G401 (cell line): ENCODE data around the gene FAM107A. TPM values are rescaled to one million over a fixed set of nuclear protein-coding genes. Genes with fewer than 3 reads are reported as not detected.
A peak's percentile ranks its signal among the peaks of the same experiment; 100 is the strongest.

Experiments
- DNase-seq: peaks from one replicate; pipeline ENCODE4 v3.0.0-alpha.2; 2015; ENCODE audit warnings: low spot score
- in situ Hi-C: cut with HindIII; loops from 2 replicates; pipeline ENCODE4 v1.10.0; 2016; ENCODE audit warnings: low sequenced_read_pairs, mixed read lengths
- total RNA-seq: library from RNA; depleted of rRNA; stranded (reverse); fragments of >200 nt; shearing (Covaris generic); gene quantifications from 2 replicates; pipeline ENCODE4 v1.2.3, GENCODE V29; 2014; rRNA removed

Gene FAM107A
- total RNA-seq, 1 experiment from 2014 or later = not detected

GRCh38 chr3:58526515-58526957 is 50.7 kb downstream of the FAM107A start:
- in situ Hi-C loops = loop anchor here (10.0 kb wide), 1 partner anchor 332 kb away; no protein-coding TSS in a partner anchor
- no peak for DNase-seq

GRCh38 chr3:58524326-58524888 is 52.8 kb downstream of the FAM107A start:
- DNase-seq = peak; percentile 34
- in situ Hi-C loops = loop anchor here (10.0 kb wide), 1 partner anchor 330 kb away; no protein-coding TSS in a partner anchor

GRCh38 chr3:58522759-58523425 is 54.3 kb downstream of the FAM107A start:
- in situ Hi-C loops = loop anchor here (10.0 kb wide), 1 partner anchor 328 kb away; no protein-coding TSS in a partner anchor
- no peak for DNase-seq

- in situ Hi-C loops = loop anchor here (10.0 kb wide), 1 partner anchor 327 kb away; no protein-coding TSS in a partner anchor
- DNase-seq = peak; percentile 98
These were observed 55.1 kb downstream of the FAM107A start for GRCh38 chr3:58521917-58522631.

- no peak for DNase-seq
- in situ Hi-C loops = loop anchor here (10.0 kb wide), 1 partner anchor 327 kb away; no protein-coding TSS in a partner anchor
These were observed 55.9 kb downstream of the FAM107A start for GRCh38 chr3:58521336-58521670.

GRCh38 chr3:58520403-58521335 is 56.5 kb downstream of the FAM107A start:
- in situ Hi-C loops = loop anchor here (10.0 kb wide), 1 partner anchor 326 kb away; no protein-coding TSS in a partner anchor
- DNase-seq = peak; percentile 21

GRCh38 chr3:58519668-58520402 is 57.4 kb downstream of the FAM107A start:
- DNase-seq = no peak
- in situ Hi-C loops = loop anchor here (10.0 kb wide), 1 partner anchor 325 kb away; no protein-coding TSS in a partner anchor

- no peak for DNase-seq
- in situ Hi-C loops = no loop called here
These were observed 58.9 kb downstream of the FAM107A start for GRCh38 chr3:58518291-58518789.

- in situ Hi-C loops = no loop called here
- DNase-seq = no peak
These were observed 62.8 kb downstream of the FAM107A start for GRCh38 chr3:58514405-58514804.

Other genes with a start within 250 kb of the FAM107A start
- gene PXK, start 244.5 kb downstream of the FAM107A start, total RNA-seq = 17.0 and 18.4 TPM in 2 replicates
- gene PDHB, start 143.6 kb downstream of the FAM107A start, total RNA-seq = 341 and 345 TPM in 2 replicates
- gene KCTD6, start 85.3 kb downstream of the FAM107A start, total RNA-seq = 15.1 and 17.5 TPM in 2 replicates
- gene ACOX2, start 40.2 kb downstream of the FAM107A start, total RNA-seq = 16.1 and 25.4 TPM in 2 replicates
- not detected in 2 replicates for gene FAM3D, start 89.4 kb upstream of the FAM107A start, total RNA-seq